NCI-H146 treated with DMSO at 0.1 percent for 48 hours (cell line): Measurements from ENCODE around the gene FAM186B.

Experiments
- DNase-seq: peaks from one replicate; lab custom pipeline; 2025; ENCODE audit not compliant: unreplicated experiment; lab: John Stamatoyannopoulos, UW

FAM186B gene

GRCh38 chr12:49553512-49554088, 51.8 kb downstream of the FAM186B start:
- DNase-seq = peak; percentile 89

GRCh38 chr12:49552899-49553298, 52.5 kb downstream of the FAM186B start:
- no peak for DNase-seq

GRCh38 chr12:49552425-49552824, 53.0 kb downstream of the FAM186B start:
- no peak for DNase-seq

- DNase-seq = no peak
These were observed 53.4 kb downstream of the FAM186B start for GRCh38 chr12:49552014-49552413.

GRCh38 chr12:49550693-49551252, 54.7 kb downstream of the FAM186B start:
- DNase-seq = peak; percentile 56

- peak; percentile 69 for DNase-seq
These were observed 55.4 kb downstream of the FAM186B start for GRCh38 chr12:49549735-49550692.

- DNase-seq = no peak
These were observed 56.4 kb downstream of the FAM186B start for GRCh38 chr12:49548822-49549648.

GRCh38 chr12:49548481-49548821, 57.0 kb downstream of the FAM186B start:
- DNase-seq = no peak

- DNase-seq = no peak
These were observed 58.2 kb downstream of the FAM186B start for GRCh38 chr12:49547090-49547690.

- DNase-seq = no peak
These were observed 59.0 kb downstream of the FAM186B start for GRCh38 chr12:49546481-49546880.

- DNase-seq = no peak
These were observed 59.6 kb downstream of the FAM186B start for GRCh38 chr12:49545815-49546214.

- DNase-seq = no peak
These were observed 61.3 kb downstream of the FAM186B start for GRCh38 chr12:49543914-49544815.

- no peak for DNase-seq
These were observed 62.1 kb downstream of the FAM186B start for GRCh38 chr12:49543221-49543913.

- no peak for DNase-seq
These were observed 62.8 kb downstream of the FAM186B start for GRCh38 chr12:49542592-49543160.

GRCh38 chr12:49541911-49542505, 63.4 kb downstream of the FAM186B start:
- DNase-seq = no peak

GRCh38 chr12:49541140-49541861, 64.1 kb downstream of the FAM186B start:
- DNase-seq = no peak

- no peak for DNase-seq
These were observed 65.0 kb downstream of the FAM186B start for GRCh38 chr12:49540229-49541139.
